Measurements from ENCODE around the gene PLPPR1. TPM values are rescaled to one million over a fixed set of nuclear protein-coding genes. Genes with fewer than 3 reads are reported as not detected.

PLPPR1 gene
- polyA plus RNA-seq, 1 donor from 2014 or later = 157 TPM

GRCh38 chr9:101372327-101373118 is 344.0 kb downstream of the PLPPR1 start:
- Histone ChIP-seq H3F3A (ENCODE audit: insufficient read depth, low read length, poor library complexity, severe bottlenecking) (no peaks in the 10 kb centered on the region), H3K27me3 (ENCODE audit: insufficient read depth, low read depth, low read length) (no peaks in the 10 kb centered on the region), H3K4me3 (ENCODE audit: low read length) (no peak overlapping the region), H4K20me1 (ENCODE audit: insufficient read depth) (no peaks in the 10 kb centered on the region), H3K79me2 (replicated peaks; ENCODE audit: insufficient read depth, low read length) (no peaks in the 10 kb centered on the region), H3K9me2 (ENCODE audit: insufficient read depth, low read length) (no peaks in the 10 kb centered on the region), H3K4me2 (ENCODE audit: low read length) (no peak overlapping the region), H2AFZ (ENCODE audit: low read depth, low read length) (no peak overlapping the region), H3K9ac (ENCODE audit: low read length) (no peak overlapping the region), H3K36me3 (ENCODE audit: insufficient read depth, low read length) (no peaks in the 10 kb centered on the region), H3K27ac (ENCODE audit: low read length) (no peak overlapping the region), H3K9me3 (ENCODE audit: low read length) (no peaks in the 10 kb centered on the region)
- TF ChIP-seq POLR2AphosphoS5 (IDR thresholded peaks at IDR 0.05) (no peak), MXI1 (conservative IDR thresholded peaks at IDR 0.05; ENCODE audit: poor library complexity, severe bottlenecking) (no peak), TAF1 (IDR thresholded peaks at IDR 0.05; ENCODE audit: low read depth) (no peak), CTCF (IDR thresholded peaks at IDR 0.05; ENCODE audit: poor library complexity, severe bottlenecking) (no peak), REST (IDR thresholded peaks at IDR 0.05; ENCODE audit: borderline replicate concordance) (no peak), EP300 (conservative IDR thresholded peaks at IDR 0.05; ENCODE audit: poor library complexity, severe bottlenecking) (no peak), RAD21 (conservative IDR thresholded peaks at IDR 0.05) (no peak), EZH2 (IDR thresholded peaks at IDR 0.05; ENCODE audit: borderline replicate concordance, insufficient read depth, low read length, poor library complexity, severe bottlenecking) (no peak), SMC3 (conservative IDR thresholded peaks at IDR 0.05; ENCODE audit: poor library complexity) (no peak)

Small RNAs within 50 kb of the gene (small RNA-seq; reads per million reads assigned to genes)
- gene RF00322 = 0 reads per million in 3 experiments

All from neural cell (in vitro differentiated cells).